Measurements from ENCODE around the gene MYOM3.
A peak's percentile ranks its signal among the peaks of the same experiment; 100 is the strongest.
"Not testable (repeated sequence)": the region's sequence is repeated elsewhere in the genome, so short reads cannot be mapped to it uniquely, and the experiment has no call there.

The MYOM3 gene

GRCh38 chr1:24042315-24042714 lies 69.6 kb downstream of the MYOM3 start:
- no peak for DNase-seq
- H3K27me3 ChIP-seq = no peaks in the 10 kb centered on the region
- H3K36me3 ChIP-seq = no peaks in the 10 kb centered on the region
- no peaks in the 10 kb centered on the region for H3K4me1 ChIP-seq
- no peak for TF ChIP-seq CTCF (IDR thresholded peaks at IDR 0.05; ENCODE audit: low read depth, low read length)
- H3K9me3 ChIP-seq = no peaks in the 10 kb centered on the region
- no peak overlapping the region for H3K4me3 ChIP-seq (ENCODE audit: low read depth, low read length)

GRCh38 chr1:24036088-24036487 lies 75.8 kb downstream of the MYOM3 start:
- no peak for DNase-seq
- Histone ChIP-seq H3K4me3 (ENCODE audit: low read depth, low read length) (no peak overlapping the region), H3K4me1 (no peaks in the 10 kb centered on the region), H3K9me3 (no peaks in the 10 kb centered on the region), H3K27me3 (no peaks in the 10 kb centered on the region), H3K36me3 (no peaks in the 10 kb centered on the region)
- TF ChIP-seq CTCF (IDR thresholded peaks at IDR 0.05; ENCODE audit: low read depth, low read length) = no peak

- no peaks in the 10 kb centered on the region for H3K4me1 ChIP-seq
- H3K4me3 ChIP-seq (ENCODE audit: low read depth, low read length) = no peak overlapping the region
- DNase-seq = no peak
- no peaks in the 10 kb centered on the region for H3K27me3 ChIP-seq
- no peaks in the 10 kb centered on the region for H3K9me3 ChIP-seq
- TF ChIP-seq CTCF (IDR thresholded peaks at IDR 0.05; ENCODE audit: low read depth, low read length) = no peak
- H3K36me3 ChIP-seq = no peaks in the 10 kb centered on the region
Observed at GRCh38 chr1:24032981-24033380, 79.0 kb downstream of the MYOM3 start.

GRCh38 chr1:24030976-24031516 lies 80.9 kb downstream of the MYOM3 start:
- not testable (repeated sequence) for H3K27me3 ChIP-seq; DNase-seq; H3K36me3 ChIP-seq; H3K4me3 ChIP-seq (ENCODE audit: low read depth, low read length); H3K4me1 ChIP-seq; H3K9me3 ChIP-seq

- Histone ChIP-seq H3K4me3 (ENCODE audit: low read depth, low read length) (no peak overlapping the region), H3K9me3 (no peaks in the 10 kb centered on the region), H3K4me1 (no peaks in the 10 kb centered on the region), H3K27me3 (no peaks in the 10 kb centered on the region), H3K36me3 (no peaks in the 10 kb centered on the region)
- DNase-seq = no peak
- peak; percentile 31; the same call in 1 of the 2 replicates for TF ChIP-seq CTCF (IDR thresholded peaks at IDR 0.05; ENCODE audit: low read depth, low read length)
Observed at GRCh38 chr1:24027838-24028468, 84.0 kb downstream of the MYOM3 start.

GRCh38 chr1:24022581-24023361 lies 89.2 kb downstream of the MYOM3 start:
- no peak for DNase-seq
- Histone ChIP-seq H3K9me3 (no peaks in the 10 kb centered on the region), H3K36me3 (no peaks in the 10 kb centered on the region), H3K4me3 (ENCODE audit: low read depth, low read length) (no peak overlapping the region), H3K27me3 (no peaks in the 10 kb centered on the region), H3K4me1 (no peaks in the 10 kb centered on the region)
- TF ChIP-seq CTCF (IDR thresholded peaks at IDR 0.05; ENCODE audit: low read depth, low read length) = no peak
